Glomerular visceral epithelial cell (primary cell): ENCODE data around the gene BCOR.
A peak's percentile ranks its signal among the peaks of the same experiment; 100 is the strongest.

ENCODE experiments used
- DNase-seq: peaks from one replicate; pipeline ENCODE4 v3.0.0-alpha.2; 2016; ENCODE audit errors: extremely low spot score

The BCOR gene

DNA sequence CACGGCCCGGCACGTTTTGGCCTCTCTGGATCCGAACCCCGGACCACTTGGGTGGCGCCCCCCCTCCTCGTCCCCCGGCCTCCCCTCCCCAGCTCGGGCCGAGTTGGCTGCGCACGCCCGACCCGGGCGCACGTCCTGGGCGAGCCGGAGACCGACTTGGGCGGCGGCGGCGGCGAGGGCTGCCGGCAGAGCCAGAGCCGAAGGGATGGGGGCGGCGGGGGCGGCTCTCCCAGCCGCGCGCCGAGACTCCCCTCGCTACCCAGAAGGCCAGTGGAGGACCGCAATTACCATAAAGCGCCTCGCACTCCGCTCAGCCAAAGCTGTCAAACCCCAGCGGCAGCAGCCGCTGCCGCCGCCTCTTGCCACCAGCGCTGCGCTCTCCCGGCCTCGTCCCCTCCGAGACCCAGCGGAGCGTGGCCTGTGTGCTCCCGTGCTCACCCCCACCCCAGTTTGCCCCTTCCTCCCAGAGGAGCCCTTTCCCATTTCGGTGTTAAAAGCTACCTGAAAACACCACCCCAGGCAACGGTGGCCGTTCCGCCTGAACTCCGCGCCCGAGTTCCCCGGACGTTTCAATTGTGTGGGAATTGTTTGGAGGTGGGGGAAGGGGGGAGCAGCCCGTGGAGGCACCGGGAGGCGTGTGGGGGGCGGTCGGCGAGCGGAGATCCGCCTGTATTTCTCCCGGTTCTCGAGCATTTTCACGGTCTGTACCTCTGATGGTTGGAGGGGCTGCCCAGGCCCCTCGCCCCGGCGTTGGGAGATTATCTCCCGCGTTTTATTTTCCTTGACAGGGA lies 701 bp upstream of the BCOR start:
- peak; percentile 61 for DNase-seq

DNA sequence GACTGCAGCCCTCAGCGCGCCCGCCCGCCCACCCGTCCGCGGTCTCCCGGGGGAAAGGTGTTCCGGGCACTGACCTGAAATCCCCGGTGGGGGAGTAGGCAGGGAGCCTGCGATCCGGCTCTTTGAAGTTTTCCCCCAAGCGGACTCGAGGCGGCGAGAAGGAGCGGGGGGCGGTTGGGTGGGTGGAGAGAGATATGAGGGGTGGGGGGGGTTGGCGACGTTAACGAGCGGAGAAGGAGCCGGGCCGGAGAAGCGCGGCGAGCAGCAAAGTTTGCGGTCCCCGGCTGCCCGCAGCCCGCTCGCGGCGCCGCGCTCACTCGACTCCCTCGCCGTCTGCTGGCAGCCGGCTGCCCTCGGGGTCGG lies 636 bp downstream of the BCOR start:
- no peak for DNase-seq

DNA sequence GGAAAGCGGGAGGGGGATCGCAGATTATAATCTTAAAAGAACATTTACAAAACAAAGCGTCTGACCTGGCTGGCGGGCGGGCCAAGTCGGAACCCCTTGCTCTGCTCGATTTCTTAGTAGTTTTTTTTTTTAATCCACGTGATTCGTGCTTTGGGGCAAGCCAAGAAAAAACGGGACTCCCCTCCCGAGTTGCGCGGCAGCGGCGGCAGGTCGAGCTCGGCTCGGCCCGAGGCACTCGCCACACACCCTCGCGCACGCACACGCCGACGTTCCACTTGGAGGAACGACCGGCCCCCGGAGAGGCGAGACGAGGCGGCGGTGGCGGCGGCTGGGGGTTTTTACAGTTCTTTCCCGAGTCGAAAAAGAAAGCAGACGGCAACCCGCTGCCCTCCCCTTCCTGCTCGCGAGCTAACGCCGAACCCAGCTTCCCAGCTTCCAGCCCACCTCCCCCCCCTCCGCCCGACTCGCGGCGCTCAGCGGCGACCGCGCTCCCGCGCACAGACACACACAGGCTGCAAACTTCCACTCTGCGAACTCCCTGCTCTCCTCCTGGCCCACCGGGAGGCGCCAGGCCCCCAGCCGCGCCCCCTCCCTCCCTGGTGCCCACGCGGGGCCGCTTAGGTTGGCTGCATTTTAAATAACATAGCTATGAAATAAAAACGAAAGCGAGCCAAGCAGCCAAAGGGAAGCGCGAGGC lies 1.2 kb downstream of the BCOR start:
- peak; percentile 52 for DNase-seq

DNA sequence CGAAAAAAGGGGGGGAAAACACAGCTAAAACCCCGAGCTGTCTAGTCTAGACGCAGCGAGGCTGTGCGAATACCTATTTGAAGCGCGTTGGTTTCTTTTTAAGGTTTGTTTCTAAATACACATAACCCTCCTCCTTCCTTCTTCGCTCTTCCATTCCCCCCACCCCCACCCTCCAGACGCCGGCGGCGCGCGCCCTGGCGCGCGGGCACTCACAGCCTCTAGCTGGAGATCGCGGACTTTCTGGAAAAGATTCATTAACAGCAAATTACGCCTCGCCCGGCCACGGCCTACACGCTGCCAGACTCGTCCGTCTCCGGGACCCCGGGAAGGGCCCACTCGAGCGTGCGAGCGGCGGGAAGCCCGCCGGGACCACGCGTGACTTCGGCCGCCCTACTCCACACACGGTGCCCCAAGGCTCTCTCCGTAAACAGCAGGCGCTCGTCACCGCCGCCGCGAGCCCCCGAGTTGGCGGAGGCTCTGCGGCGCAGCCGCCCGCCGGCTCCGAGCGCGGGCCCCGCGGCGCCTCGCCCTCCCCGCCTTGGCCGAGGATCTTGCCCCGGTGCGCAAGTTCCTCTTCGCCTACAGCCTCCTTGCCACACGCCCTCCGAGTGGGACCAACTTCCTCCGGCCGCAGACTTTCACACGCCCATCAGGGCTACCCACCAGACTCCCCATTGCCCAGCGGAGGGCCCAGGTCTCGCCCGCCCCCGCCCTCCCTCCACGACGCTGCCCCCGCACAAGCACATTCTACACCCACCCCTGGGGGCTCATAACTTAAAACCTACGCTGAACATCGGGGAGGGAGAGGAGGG lies 2.0 kb downstream of the BCOR start:
- DNase-seq = peak; percentile 29

DNA sequence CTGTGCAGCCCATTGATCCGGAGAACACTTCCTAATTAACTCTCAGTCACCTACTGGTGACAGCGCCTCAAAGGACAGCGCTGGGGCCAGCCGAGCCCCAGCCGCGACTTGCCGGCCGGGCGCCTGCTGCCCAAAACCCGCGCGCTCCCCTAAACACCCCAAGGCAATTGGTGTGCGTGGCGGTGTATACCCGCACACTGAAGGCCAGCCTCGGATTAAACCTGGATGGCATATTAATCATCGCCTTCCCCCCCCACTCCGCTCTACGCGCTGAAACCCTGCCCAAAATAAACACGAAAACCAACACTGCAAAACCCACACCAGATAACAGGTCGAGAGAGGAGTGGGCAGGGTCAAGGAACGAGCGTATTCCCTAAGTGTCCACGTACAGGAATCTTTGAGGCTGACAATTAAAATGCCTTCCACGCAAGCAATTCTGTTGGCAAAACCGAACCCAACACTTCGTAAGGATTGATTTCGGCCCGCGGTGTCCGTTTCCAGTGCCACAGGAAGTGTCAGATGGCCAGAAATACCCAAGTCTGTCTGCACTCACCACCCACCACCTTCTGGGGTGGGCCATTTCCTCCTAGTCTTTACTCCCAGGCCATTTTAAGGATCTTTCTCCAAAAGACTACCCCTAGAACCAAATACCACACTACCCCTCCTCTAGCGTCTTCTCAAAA lies 2.7 kb downstream of the BCOR start:
- DNase-seq = peak; percentile 13

DNA sequence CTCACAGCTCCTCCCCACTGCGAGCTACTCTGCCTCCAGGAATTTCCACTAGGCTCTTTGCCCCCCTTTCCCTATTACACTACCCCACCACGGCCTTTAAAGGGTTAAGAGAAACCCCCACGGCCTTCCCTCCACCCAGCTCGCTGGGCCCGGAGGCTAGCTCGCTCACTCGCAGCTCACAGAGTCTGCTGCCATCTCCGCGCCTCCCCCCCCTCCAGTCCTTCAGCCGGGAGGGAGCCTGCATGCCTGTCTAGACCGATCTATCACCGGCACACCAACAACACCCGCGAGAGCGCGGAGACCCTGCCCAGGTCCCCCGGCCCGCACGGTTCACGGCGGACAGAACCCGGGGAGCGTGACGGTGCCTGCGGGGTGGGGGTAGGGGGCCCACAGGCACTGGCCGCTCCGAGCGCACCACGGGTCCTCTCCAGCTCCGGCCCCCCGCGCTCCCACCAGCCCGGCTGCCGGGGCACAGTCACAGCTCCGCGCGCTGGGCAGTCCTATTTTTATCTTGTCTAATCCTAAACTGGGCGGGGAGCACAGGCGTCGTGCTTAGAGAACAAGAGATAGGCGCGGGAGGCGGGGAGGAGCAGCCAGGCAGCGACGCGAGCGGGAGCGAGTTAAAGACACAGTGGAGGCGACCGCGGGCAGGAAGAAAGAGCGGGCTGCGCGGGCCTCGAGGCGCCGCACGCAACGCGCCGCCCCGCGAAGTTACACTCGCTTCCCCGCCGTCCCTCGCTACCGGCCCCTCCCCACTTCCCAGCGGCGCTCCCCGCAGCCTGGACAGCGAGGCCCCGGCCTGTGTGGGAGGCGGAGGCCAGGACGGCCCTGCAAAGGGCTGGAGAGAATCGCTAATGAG lies 3.5 kb downstream of the BCOR start:
- DNase-seq = peak; percentile 41

DNA sequence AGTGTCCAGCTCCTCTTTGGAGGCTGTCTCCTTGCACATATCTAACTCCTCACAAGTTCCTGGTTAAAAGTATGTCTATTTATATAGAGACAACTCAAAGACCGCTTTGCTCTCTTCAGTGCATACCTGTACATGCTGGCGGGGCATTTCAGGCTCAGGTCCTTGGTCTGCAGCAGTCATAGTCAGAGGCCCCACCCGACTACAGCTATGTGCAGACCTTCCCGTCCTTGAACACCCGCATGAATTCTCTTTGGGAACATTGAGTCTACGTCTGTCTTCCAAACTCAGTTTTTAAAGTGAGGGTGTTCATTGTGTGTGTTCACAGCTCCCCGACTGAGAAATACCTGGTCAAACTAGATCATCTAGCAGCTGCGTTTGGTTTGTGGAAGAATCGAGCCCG lies 4.2 kb downstream of the BCOR start:
- no peak for DNase-seq

DNA sequence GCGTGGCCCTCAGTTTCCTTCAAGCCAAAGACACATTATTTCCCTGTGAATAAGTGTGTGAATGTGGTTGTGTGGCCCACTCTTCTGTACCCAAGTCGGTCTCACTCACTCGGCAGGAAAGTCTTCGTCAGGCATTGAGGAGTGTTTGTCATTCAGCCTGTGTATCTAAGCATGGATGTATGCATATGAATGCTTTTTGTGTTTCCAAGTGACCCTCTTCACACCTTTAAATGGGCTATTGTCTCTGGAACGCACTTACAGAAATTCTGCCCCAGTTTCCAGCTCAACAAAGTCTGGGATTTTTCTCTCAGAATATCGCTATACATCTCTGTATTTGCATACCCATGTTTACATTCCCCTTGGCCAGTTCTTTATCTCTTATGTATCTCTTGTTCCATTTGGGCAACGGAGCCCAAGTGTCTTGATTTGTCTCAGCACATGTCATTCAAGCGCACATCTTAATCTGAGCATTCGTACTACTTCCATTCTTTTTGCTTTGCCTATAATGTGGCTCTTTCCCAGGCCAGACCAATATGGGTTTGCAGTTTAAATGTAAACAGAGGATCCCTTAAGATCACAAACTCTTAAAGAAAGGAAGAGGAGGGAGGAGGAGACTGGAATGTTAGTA lies 4.8 kb downstream of the BCOR start:
- DNase-seq = no peak

DNA sequence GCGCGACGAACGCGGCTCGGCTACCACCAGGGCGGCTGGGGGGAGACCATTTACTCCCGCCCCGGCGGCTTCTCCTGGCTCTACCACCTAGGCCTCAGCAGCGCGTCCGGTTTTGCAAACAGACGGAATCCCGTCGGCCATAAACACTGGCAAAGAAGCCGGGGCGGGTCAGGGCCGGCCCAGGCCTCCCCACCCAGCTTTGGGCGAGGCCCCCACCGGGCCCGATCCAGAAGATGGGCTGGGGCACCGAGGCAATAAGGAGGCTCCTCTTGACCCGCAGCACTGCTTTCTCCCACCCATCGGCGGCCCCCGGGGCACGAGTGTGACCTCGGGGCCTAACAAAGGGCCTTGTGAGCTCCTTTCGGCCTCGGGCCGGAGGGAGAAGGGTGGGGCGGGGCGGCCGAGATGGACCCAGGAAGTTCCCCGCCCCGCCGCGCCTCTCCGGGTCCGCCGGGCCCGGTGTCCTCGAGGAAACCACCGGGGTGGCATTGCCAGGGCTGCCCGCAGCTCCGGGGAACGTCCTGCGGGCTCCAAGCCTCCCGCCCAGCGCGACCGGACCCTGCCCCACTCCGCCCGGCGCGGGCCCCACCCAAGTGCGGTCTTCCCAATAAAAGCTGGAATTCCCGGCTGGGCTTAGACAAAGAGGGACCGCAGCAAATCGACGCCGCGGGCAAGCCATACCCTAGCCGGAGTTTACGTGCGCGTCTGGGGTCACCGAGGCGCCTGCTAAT lies 5.9 kb downstream of the BCOR start:
- no peak for DNase-seq

DNA sequence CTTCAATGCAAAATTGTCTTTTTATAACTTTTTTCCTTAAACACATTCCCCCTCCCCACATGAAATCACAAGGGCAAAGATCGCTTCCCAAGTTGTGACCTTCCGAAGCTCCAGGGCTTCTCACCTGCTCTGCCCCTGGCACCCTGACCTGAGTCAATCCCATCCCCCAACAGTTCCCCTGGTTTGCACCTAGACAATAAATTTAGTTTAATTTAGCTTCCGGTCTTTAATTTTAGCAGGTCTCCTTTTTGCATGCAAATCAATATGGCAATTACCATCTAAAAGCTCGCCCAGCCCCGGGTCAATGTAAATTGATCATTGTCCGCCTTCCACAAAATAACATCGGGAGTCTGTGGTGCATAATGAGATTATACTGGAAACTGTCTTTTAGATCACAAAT lies 6.8 kb downstream of the BCOR start:
- DNase-seq = no peak

DNA sequence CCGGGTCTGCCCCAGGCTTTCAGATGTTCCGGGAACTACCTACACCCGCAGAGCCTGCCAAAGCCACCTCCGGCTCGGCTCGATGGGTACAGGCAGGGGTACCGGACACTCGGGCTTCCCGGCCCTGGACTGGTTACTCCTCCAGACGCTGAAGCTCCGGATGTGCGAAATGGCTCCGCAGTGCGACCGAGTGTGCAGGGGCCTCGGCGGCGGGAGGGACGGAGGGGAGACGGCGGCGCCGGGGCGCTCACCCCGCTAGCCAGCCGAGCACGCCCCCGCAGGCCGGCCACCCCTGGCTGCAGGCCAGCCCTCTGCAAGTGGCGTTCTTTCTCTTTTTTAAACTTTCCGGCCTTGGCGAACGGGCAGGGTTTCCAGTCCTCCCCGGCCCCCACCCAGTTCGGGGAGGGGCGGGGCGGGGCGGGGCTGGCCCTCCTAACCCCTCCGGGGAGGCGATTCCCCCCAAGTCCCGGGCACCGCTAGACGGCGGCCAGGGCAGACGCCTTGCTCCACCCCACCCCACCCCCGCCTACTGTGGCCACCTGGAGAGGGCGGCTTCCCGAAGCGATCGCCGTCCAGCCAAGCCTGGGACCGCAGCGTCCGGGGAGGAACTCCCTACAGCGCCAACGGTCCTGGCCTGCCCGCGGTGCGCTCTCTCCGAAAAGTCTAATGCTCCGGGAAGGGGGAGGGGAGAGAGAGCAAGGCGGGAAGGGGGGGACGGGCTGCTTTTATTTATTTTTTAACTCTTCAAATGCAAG lies 7.5 kb downstream of the BCOR start:
- peak; percentile 31 for DNase-seq

DNA sequence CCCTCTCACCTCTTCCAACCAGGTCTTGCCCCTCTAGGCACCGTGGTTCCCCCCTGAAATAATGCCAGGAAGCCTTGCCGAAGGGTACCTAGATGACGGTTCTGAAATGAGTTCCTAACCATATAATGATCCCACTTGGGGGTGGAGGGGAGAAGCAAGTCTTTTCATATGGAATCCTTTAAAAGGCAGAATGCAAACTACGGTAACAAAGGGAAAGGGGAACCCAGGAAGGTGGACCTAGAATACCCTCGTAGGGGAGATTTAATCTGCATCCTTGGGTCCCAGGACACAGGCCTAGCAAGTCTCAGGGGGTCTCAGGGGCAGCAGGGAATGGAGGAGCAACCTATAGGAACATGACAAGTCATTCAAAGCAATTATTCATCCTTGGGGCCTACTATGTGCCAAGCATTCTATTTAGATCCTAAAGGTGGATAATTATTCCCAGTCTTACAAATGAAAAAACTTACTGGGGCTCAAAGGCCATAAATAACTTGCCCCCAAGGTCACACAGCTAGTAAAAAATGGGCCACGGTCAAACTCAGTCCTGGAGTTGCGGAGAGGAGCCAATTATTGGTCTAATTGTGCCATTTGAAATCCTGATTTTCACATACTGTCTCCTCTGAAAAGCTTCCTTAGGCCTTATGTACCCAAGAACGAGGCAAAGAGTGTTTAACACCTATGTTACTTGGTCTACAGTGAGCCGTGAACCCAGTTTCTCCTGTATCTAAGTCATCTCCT lies 8.8 kb downstream of the BCOR start:
- no peak for DNase-seq

DNA sequence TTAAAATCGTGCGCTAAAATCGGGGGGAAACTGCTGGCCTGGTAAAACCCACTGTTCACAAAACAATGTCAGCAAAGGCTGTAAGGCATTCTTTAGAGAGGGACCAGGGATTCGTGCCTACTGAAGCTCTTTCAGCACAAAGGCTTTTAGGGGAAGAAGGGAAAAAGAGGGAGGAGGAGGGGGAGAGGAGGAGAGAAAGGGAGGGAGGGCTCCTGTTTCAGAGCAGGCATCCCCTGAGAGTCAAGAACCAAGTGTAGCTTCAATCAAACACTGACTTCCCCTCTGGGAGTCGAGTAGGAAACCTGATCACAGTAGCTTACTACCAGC lies 9.5 kb downstream of the BCOR start:
- no peak for DNase-seq

DNA sequence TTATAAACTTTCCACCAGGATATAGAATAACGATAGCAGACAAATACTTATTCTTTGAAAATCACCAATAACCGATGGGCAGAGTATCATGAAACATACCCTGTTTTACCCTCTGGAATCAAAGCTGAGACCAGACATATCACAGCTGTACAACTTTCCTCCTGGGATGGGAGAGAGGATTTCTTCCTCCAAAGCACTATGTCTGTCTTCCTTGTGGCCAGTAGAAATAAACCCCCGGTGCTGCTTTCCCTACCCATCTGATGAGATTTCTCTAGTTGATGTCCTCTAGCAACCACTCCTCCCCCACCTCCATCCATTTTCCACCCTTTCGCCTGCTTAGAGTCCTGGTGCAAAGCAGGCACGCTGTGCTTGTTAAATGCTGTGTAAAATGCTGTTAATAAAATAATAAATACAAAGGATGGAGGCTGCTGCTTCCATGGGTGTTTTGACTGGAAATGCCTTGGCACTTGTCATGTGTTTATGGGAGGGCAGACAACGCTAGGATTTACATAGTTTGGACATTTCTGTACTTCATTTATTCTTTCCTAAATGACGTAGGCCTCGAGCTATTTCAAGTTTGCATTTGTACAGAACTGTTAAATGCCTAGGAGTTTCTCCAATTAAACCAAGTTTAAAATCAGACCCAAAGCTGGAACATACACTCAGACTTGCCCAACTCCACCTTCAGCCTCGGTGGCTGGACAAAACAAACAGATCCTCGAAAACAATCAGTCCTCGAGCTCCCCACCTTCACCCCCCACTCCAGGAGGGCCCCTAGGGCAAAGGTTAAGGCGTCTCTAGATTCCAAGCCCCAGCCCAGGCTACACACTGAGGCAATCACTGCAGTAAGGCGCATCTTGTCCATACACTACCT lies 10.1 kb downstream of the BCOR start:
- DNase-seq = no peak

DNA sequence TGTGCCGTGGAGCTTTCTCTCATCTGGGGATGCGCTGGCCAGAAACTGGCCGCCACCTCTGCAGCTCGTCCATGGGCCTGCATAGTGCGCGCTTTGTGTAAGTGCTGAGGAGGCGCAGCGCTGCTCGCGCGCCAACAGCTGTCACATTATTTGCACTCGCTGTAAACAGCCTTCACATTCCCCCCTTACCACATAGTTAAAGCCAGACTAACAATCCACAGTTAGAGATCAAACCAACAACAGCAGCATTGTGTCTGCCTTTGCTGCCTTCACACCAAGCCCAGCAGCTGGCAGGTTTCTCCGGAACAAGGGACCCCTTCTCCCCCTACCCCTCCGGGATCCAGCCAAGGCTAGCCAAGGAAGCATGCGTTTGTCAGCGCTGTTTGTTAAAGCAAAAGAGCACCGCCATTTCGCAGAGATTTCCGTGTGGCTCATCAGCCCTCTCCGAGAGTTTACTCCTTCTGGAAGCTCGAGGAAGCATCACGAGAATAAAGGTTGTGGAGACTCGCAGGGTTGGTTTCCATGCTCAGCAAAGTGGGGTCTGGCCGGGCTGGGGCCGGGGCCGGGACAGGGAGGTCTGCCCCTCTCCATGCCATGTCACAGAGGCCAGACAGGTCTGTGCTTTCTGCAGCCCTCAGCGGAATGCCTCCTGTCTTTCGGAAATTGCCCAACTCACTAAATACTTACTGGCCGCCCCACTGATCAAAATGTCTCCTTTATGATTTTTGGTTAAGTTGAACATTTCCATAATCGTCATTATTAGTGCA lies 11.0 kb downstream of the BCOR start:
- DNase-seq = no peak

DNA sequence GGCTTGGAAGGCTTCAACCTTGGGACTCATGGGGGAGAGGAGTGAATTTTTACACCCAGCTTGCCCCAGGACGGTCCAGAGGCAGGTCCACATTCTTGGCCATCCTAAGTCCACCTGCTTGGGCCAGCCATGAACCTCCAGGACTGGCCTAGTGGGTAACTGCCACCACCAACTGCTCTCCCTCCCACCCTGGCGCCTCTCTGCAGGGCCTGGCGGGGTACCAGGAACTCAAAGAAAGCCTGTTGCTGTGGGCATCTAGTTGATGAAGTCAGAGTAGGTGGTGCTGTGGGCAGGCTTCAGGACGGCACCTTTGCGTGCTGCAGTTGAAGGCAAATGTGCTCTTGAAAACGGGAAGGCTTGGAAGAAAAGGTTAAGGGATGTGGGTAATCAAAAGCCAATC lies 12.0 kb downstream of the BCOR start:
- no peak for DNase-seq

DNA sequence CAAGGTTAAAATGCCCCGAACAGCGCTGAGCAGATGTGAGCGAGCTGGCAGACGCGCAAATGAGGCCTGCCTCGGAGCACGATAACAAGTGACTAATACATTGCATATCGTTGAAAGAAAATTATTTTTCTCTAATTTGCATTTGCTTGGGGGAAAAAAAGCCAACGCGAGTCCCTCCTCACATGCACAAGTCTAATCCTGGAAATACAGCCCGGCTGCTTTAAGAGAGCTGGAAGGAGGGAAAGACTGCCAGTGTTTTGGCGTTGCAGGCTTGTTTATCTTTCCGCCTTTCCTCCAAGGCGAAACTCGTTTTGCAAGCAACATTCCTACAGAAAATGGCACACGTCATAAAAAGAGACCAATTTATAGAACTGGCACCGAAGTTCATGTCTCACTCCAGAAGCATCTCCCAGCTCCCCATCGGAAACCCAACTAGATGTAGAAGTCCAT lies 12.6 kb downstream of the BCOR start:
- no peak for DNase-seq
